Measurements from ENCODE around the gene RGL3. TPM values are rescaled to one million over a fixed set of nuclear protein-coding genes. Genes with fewer than 3 reads are reported as not detected.

Gene RGL3
- total and polyA plus RNA-seq, 9 of the 15 experiments (the other 6 are each of a cell fraction or from before 2014, with no cell fraction given) = 0.12 to 0.61 (median 0.32) TPM; not detected in 4

- TF ChIP-seq SETDB1 (IDR thresholded peaks at IDR 0.05; ENCODE audit: low read length) = no peak
Observed at GRCh38 chr19:11364935-11365334, 54.2 kb downstream of the RGL3 start (continued).

GRCh38 chr19:11364296-11364904, 54.7 kb downstream of the RGL3 start:
- TF ChIP-seq ZNF395 (CRISPR knock-in tag; IDR thresholded peaks at IDR 0.05) = no peak
- no peak for TF ChIP-seq RNF2 (IDR thresholded peaks at IDR 0.05)
- no peak for TF ChIP-seq NFIC (IDR thresholded peaks at IDR 0.05)
- no peak for TF ChIP-seq NR2F6 (CRISPR knock-in tag; IDR thresholded peaks at IDR 0.05)
- no peak for TF ChIP-seq ZNF3 (CRISPR knock-in tag; IDR thresholded peaks at IDR 0.05)
- TF ChIP-seq SMAD1 (IDR thresholded peaks at IDR 0.05; ENCODE audit: low read depth, low read length, partially characterized antibody) = no peak
- no peak for TF ChIP-seq NRF1 (conservative IDR thresholded peaks at IDR 0.05 in 1 of 2, IDR thresholded peaks at IDR 0.05 in 1 of 2)
- peak in 1 of 4 experiments; percentile 3 for DNase-seq (ENCODE audit: extremely low read depth in 1 of 4, low spot score in 3 of 4)
- Histone ChIP-seq H4K20me1 (replicated peaks; ENCODE audit: control insufficient read depth, insufficient read depth, low read length) (no peaks in the 10 kb centered on the region; the same call in 1 of the 2 replicates), H3K27ac (ENCODE audit: extremely low read depth, low read depth, low read length) (no peak overlapping the region), H2AFZ (ENCODE audit: low read depth, low read length) (no peak overlapping the region), H3K4me1 (replicated peaks in 1 of 2; ENCODE audit: control insufficient read depth in 2 of 2, insufficient read depth in 2 of 2, low read length in 2 of 2) (peaks cover 10 to 31% of the 10 kb centered on the region in 2 experiments; a peak in 4 of 5 replicates), H3K27me3 (ENCODE audit: control insufficient read depth in 2 of 2, insufficient read depth in 2 of 2, low read length in 2 of 2) (no peaks in the 10 kb centered on the region), H3K9me3 (replicated peaks; ENCODE audit: control insufficient read depth, insufficient read depth, low read depth, low read length) (no peaks in the 10 kb centered on the region), H3K9me1 (ENCODE audit: control insufficient read depth, insufficient read depth, low read length) (peaks cover 4% of the 10 kb centered on the region), H3K4me2 (ENCODE audit: insufficient read depth, low read length) (no peak overlapping the region), H3K9ac (ENCODE audit: insufficient read depth in 1 of 2, low read depth in 2 of 2, low read length in 2 of 2) (no peak overlapping the region), H3K79me2 (ENCODE audit: control insufficient read depth, insufficient read depth, low read length) (no peaks in the 10 kb centered on the region), H3K4me3 (no peak overlapping the region), H3K36me3 (ENCODE audit: control insufficient read depth, insufficient read depth, low read length) (peaks cover 6% of the 10 kb centered on the region; the same call in 1 of the 3 replicates)
- no TSS peak for BruUV-seq (replicated peaks)
- POLR2A ChIA-PET = interaction anchor here (1.4 to 4.4 kb wide), 2 partner anchors 10 to 18 kb away, joined by 3 to 36 read pairs; partner anchors contain the start of genes CCDC159, SWSAP1 and TMEM205
- intact Hi-C loops (cut with micrococcal nuclease) (no loop called here), in situ Hi-C loops (cut with MboI) (no loop called here)
- WGBS (ENCODE audit: insufficient coverage, low coverage, missing lambda C conversion rate) = 73% methylated on average over 12 of the region's 28 CpGs
- FAIRE-seq = no peak
- no peak for ATAC-seq
- CTCF ChIA-PET (ENCODE audit: low intra/inter-chr PET ratio) = no interaction called here
